ENCODE measurements around the gene COQ8B.

- no peak for TF ChIP-seq CTCF (IDR thresholded peaks at IDR 0.05)
- TF ChIP-seq POLR2A (IDR thresholded peaks at IDR 0.05): no peak
Measured at GRCh38 chr19:40737102-40737644, 20.5 kb upstream of the COQ8B start.

Data from lower leg skin (tissue), 3 donors.